ENCODE data around the gene SUV39H2. TPM values are rescaled to one million over a fixed set of nuclear protein-coding genes. Genes with fewer than 3 reads are reported as not detected.

The SUV39H2 gene
- total and polyA plus RNA-seq, 10 of the 15 experiments (the other 5 are each of a cell fraction or from before 2014, with no cell fraction given), result 24.3 to 41.1 (median 30.0) TPM

GRCh38 chr10:14839305-14839695, 39.4 kb upstream of the SUV39H2 start:
- ChIA-PET POLR2A (interaction anchor here (1.2 to 3.4 kb wide), 2 partner anchors 36 to 39 kb away, joined by 5 to 18 read pairs; partner anchors contain the start of gene SUV39H2), CTCF (interaction anchor here (0.7 to 3.9 kb wide), 3 partner anchors 12 to 302 kb away, joined by 3 to 16 read pairs (median 5); no protein-coding TSS in a partner anchor), RAD21 (ENCODE audit: unreplicated experiment) (interaction anchor here (0.7 to 2.6 kb wide), 6 partner anchors 9 to 113 kb away, joined by 3 to 24 read pairs (median 10); partner anchors contain the start of gene SUV39H2), SMC1A (ENCODE audit: uncharacterized antibody, unreplicated experiment) (interaction anchor here (2.6 to 3.7 kb wide), 3 partner anchors 31 to 41 kb away, joined by 10 to 16 read pairs (median 14); no protein-coding TSS in a partner anchor)
- Histone ChIP-seq H3K36me3 (ENCODE audit: control insufficient read depth in 2 of 2, insufficient read depth in 2 of 2, low read length in 1 of 2) (peaks cover 3 to 26% of the 10 kb centered on the region in 2 experiments), H3K79me2 (ENCODE audit: control insufficient read depth, insufficient read depth, low read length) (peaks cover 29% of the 10 kb centered on the region), H2AFZ (ENCODE audit: control insufficient read depth, low read depth, low read length) (no peak overlapping the region), H3K9ac (ENCODE audit: control insufficient read depth, insufficient read depth, low read length) (peak overlapping the region; percentile 99), H3K4me3 (peak overlapping the region; percentile 92), H3K4me2 (ENCODE audit: control insufficient read depth, insufficient read depth) (peak overlapping the region; percentile 79), H3K4me1 (ENCODE audit: control insufficient read depth, insufficient read depth, low read length) (peaks cover 7% of the 10 kb centered on the region; the same call in 1 of the 2 replicates), H3K9me3 (replicated peaks; ENCODE audit: control insufficient read depth, insufficient read depth, low read length) (no peaks in the 10 kb centered on the region), H4K20me1 (ENCODE audit: control insufficient read depth, insufficient read depth) (0 out of 2 replicates have a peak, but pooled peaks cover 3% of the 10 kb centered on the region), H3K27ac (ENCODE audit: control insufficient read depth, insufficient read depth) (peak overlapping the region; percentile 96), H3K27me3 (replicated peaks in 1 of 2; ENCODE audit: control insufficient read depth in 2 of 2, insufficient read depth in 2 of 2, low read length in 1 of 2) (no peaks in the 10 kb centered on the region)
- ATAC-seq (no peak), FAIRE-seq (no peak), DNase-seq (ENCODE audit: low read depth, low spot score) (no peak)
- TF ChIP-seq RAD51 (IDR thresholded peaks at IDR 0.05) (peak; percentile 28; the same call in 1 of the 2 replicates), KDM1A (IDR thresholded peaks at IDR 0.05; ENCODE audit: borderline replicate concordance) (no peak), BHLHE40 (IDR thresholded peaks at IDR 0.05; ENCODE audit: borderline replicate concordance in 1 of 2, low read depth in 2 of 2, low read length in 1 of 2) (peak in 1 of 2 experiments; percentile 51; a peak in 1 of 4 replicates)
- 1% methylated on average over 12 of the region's 14 CpGs for WGBS (ENCODE audit: insufficient coverage, insufficient replicate concordance, low lambda C conversion rate, missing lambda C conversion rate)
- intact Hi-C loops (cut with micrococcal nuclease; ENCODE audit: unreplicated experiment), result loop anchor here (5.0 kb wide), 4 partner anchors 38 to 342 kb away; partner anchors contain the start of genes DCLRE1C and SUV39H2
- no TSS peak for BruUV-seq (replicated peaks)
- in situ Hi-C loops (cut with MboI), result no loop called here

GRCh38 chr10:14840178-14840577, 38.5 kb upstream of the SUV39H2 start:
- WGBS (ENCODE audit: insufficient coverage, insufficient replicate concordance, low lambda C conversion rate, missing lambda C conversion rate), result 90% methylated on average over 2 of the region's 2 CpGs
- SMC1A ChIA-PET (ENCODE audit: uncharacterized antibody, unreplicated experiment), result no interaction called here
- Histone ChIP-seq H3K4me2 (ENCODE audit: control insufficient read depth, insufficient read depth) (peak overlapping the region; percentile 41; the same call in 1 of the 2 replicates), H3K9me3 (replicated peaks; ENCODE audit: control insufficient read depth, insufficient read depth, low read length) (no peaks in the 10 kb centered on the region), H4K20me1 (ENCODE audit: control insufficient read depth, insufficient read depth) (0 out of 2 replicates have a peak, but pooled peaks cover 3% of the 10 kb centered on the region), H2AFZ (ENCODE audit: control insufficient read depth, low read depth, low read length) (no peak overlapping the region), H3K27ac (ENCODE audit: control insufficient read depth, insufficient read depth) (no peak overlapping the region), H3K4me3 (no peak overlapping the region), H3K79me2 (ENCODE audit: control insufficient read depth, insufficient read depth, low read length) (peaks cover 29% of the 10 kb centered on the region), H3K36me3 (ENCODE audit: control insufficient read depth in 2 of 2, insufficient read depth in 2 of 2, low read length in 1 of 2) (peaks cover 3 to 31% of the 10 kb centered on the region in 2 experiments), H3K9ac (ENCODE audit: control insufficient read depth, insufficient read depth, low read length) (no peak overlapping the region), H3K4me1 (ENCODE audit: control insufficient read depth, insufficient read depth, low read length) (peaks cover 7% of the 10 kb centered on the region; the same call in 1 of the 2 replicates), H3K27me3 (replicated peaks in 1 of 2; ENCODE audit: control insufficient read depth in 2 of 2, insufficient read depth in 2 of 2, low read length in 1 of 2) (no peaks in the 10 kb centered on the region)
- DNase-seq (ENCODE audit: low read depth, low spot score) (no peak), ATAC-seq (no peak), FAIRE-seq (no peak)
- BruUV-seq (replicated peaks), result no TSS peak
- in situ Hi-C loops (cut with MboI), result no loop called here
- CTCF ChIA-PET, result interaction anchor here (1.9 kb wide), 1 partner anchor 11 kb away, joined by 5 read pairs; no protein-coding TSS in a partner anchor
- intact Hi-C loops (cut with micrococcal nuclease; ENCODE audit: unreplicated experiment), result no loop called here
- no peak for TF ChIP-seq NR2C2 (IDR thresholded peaks at IDR 0.05; ENCODE audit: borderline replicate concordance, control insufficient read depth, insufficient read length, low read depth)
- no peak for TF ChIP-seq MXI1 (IDR thresholded peaks at IDR 0.05; ENCODE audit: low read depth, low read length)
- RAD21 ChIA-PET (ENCODE audit: unreplicated experiment), result no interaction called here
- POLR2A ChIA-PET, result no interaction called here

Data from GM12878 (cell line).